ENCODE measurements around the gene HEXA.
"Not testable (repeated sequence)": the region's sequence is repeated elsewhere in the genome, so short reads cannot be mapped to it uniquely, and the experiment has no call there.

Gene HEXA

DNA sequence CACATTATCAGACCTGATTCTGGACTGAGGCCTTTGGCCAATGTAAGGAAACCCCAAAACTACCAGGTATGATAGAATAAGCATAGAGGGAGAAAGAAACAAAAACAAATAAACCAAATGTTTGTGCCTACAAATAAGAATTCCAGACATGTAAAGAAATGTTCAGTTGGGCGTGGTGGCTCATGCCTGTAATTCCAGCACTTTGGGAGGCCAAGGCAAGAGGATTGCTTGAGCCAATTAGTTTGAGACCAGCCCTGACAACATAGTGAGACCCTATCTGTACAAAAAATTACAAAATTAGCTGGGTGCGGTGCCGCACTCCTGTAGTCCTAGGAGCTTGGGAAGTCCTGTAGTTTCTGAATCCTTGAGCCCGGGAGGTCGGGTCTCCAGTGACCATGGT is 35.3 kb upstream of the HEXA start:
- TF ChIP-seq CTCF (IDR thresholded peaks at IDR 0.05; ENCODE audit: extremely low read depth, missing control alignments) = no peak
- DNase-seq (ENCODE audit: low spot score) = no peak

DNA sequence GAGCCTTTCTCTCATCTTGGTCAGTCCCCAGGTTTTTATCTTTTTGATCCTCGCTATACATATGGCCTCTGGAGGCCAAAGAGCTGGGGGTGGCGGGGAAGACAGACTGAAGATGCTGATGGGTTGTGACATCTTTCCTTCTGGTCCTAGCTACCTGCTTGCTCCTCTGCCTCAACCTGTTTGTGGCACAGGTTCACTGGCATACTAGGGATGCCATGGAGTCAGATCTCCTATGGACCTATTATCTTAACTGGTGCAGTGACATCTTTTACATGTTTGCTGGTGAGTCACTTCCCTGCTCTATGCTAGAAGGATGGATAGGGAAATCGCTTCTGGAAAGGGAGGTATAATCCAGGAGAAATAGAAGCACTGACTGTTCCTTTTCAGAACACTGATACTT is 31.1 kb upstream of the HEXA start:
- DNase-seq (ENCODE audit: low spot score) = no peak
- no peak for TF ChIP-seq CTCF (IDR thresholded peaks at IDR 0.05; ENCODE audit: extremely low read depth, missing control alignments)

DNA sequence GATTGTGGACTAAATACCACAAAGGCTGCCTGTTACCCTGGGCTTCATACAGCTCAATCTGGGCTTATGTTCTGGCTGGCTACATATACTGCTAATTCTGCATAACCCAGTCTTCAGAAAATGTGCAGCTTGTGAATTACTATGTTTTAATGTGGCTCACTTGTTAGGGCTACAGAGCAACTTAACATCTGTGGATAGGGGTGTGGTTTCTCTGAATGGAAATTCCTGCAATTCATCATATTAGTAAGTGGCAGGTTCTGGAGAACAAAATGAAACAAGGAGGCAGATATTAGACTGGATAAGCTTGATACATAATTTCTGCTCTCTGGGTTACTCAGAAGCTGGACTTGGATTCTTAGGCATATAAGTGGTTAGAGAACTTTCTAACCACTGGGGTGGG is 29.0 kb upstream of the HEXA start:
- TF ChIP-seq CTCF (IDR thresholded peaks at IDR 0.05; ENCODE audit: extremely low read depth, missing control alignments) = no peak
- DNase-seq (ENCODE audit: low spot score) = no peak

- no peak for TF ChIP-seq CTCF (IDR thresholded peaks at IDR 0.05; ENCODE audit: extremely low read depth, missing control alignments)
- no peak for DNase-seq (ENCODE audit: low spot score)
Measured at GRCh38 chr15:72404356-72404755, 28.5 kb upstream of the HEXA start.

GRCh38 chr15:72402726-72403125 is 26.9 kb upstream of the HEXA start:
- no peak for DNase-seq (ENCODE audit: low spot score)
- no peak for TF ChIP-seq CTCF (IDR thresholded peaks at IDR 0.05; ENCODE audit: extremely low read depth, missing control alignments)

DNA sequence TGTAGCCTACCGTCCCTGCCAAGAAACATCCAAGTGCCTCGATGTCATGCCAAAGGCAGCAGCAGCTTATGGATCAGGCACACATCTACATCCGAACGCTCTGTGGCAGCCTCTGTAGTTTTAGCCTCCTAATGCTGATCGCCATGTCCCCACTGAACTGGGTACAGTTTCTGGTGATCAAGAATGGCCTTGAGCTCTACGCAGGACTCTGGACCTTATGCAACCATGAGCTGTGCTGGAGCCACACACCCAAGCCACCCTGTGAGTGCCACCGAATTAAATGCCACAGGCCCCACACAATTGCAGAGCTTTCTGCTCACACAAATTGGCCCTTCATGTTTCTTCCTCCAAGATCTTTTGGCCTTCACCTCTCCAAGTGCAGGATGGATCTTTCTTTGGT is 22.8 kb upstream of the HEXA start:
- DNase-seq (ENCODE audit: low spot score) = no peak

DNA sequence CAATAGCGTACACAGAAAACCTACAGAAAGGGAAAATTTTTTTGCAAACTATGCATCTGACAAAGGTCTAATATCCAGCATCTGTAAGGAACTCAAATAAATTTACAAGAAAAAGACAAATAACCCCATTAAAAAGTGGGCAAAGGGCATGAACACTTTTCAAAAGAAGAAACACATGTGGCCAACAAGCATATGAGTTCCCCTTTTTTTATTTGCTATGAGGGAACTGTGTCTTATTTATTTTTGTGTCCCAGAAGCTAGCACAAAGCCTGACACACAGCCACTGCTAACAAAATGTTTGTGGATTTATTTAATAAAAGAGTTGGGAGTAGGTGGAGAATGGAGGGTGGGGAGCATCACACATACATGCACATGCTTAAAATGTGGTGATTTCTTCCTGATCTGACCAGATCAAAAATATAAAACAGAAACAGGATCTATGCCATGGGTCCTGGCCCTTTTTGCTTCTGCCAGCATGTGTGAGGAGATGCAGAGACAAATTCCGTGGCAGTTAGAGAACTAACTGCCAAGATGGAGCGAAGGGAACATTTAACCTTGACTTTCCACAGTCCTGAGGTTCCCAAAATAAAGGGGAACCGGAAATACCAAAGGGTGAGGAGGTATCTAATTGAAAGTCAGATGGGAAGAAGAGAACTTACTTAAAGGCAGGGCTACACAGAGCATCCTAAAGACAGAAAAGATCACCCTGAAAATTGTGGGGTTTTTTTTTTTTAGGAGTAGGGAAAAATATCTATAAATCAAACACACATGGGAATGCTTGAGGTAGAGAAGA is 22.2 kb upstream of the HEXA start, which contains the start of gene TMEM202:
Gene TMEM202, plus strand, starts transcription at position 510 of the 793 bp plus-strand sequence. Its CDS starts 22 bp downstream, at position 532.
- no peak for TF ChIP-seq CTCF (IDR thresholded peaks at IDR 0.05; ENCODE audit: extremely low read depth, missing control alignments)
- no peak for DNase-seq (ENCODE audit: low spot score)

More for the DNA sequence above, 22.8 kb upstream of the HEXA start:
- TF ChIP-seq CTCF (IDR thresholded peaks at IDR 0.05; ENCODE audit: extremely low read depth, missing control alignments) = no peak

- DNase-seq (ENCODE audit: low spot score) = not testable (repeated sequence)
Measured at GRCh38 chr15:72396331-72396730, 20.5 kb upstream of the HEXA start.
